Suppressor macrophage treated with lipopolysaccharide for 1 hour (primary cell): Measurements from ENCODE around the gene C6orf47.

ENCODE experiments used
- DNase-seq, 3 donors: peaks; one replicate each; pipeline ENCODE4 v3.0.0-alpha.2; 2020 to 2022

Gene C6orf47

GRCh38 chr6:31632279-31632946, 28.2 kb downstream of the C6orf47 start:
- DNase-seq: no peak

GRCh38 chr6:31631681-31632278, 28.8 kb downstream of the C6orf47 start:
- DNase-seq: no peak

GRCh38 chr6:31631209-31631608, 29.4 kb downstream of the C6orf47 start:
- DNase-seq: no peak

GRCh38 chr6:31630177-31630934, 30.2 kb downstream of the C6orf47 start:
- DNase-seq: no peak

GRCh38 chr6:31629014-31629413, 31.6 kb downstream of the C6orf47 start:
- DNase-seq: no peak

GRCh38 chr6:31627690-31628287, 32.8 kb downstream of the C6orf47 start:
- no peak for DNase-seq

GRCh38 chr6:31626952-31627351, 33.6 kb downstream of the C6orf47 start:
- DNase-seq: no peak

GRCh38 chr6:31624070-31624469, 36.5 kb downstream of the C6orf47 start:
- DNase-seq: no peak

- DNase-seq: peak; percentile 38 to 49 (median 47)
Measured at GRCh38 chr6:31622684-31623091, 37.9 kb downstream of the C6orf47 start.

- DNase-seq: no peak
Measured at GRCh38 chr6:31621991-31622390, 38.6 kb downstream of the C6orf47 start.

- no peak for DNase-seq
Measured at GRCh38 chr6:31621320-31621939, 39.1 kb downstream of the C6orf47 start.

- DNase-seq: peak in 2 of 3 donors; percentile 66 to 97
Measured at GRCh38 chr6:31620586-31621319, 39.8 kb downstream of the C6orf47 start, which contains the start of gene PRRC2A. TSS of gene PRRC2A (plus strand) at chr6:31620715. CDS start at chr6:31622790, 2,075 bp downstream.

- peak; percentile 98 to 100 (median 99) for DNase-seq
Measured at GRCh38 chr6:31619805-31620585, 40.6 kb downstream of the C6orf47 start.

- DNase-seq: no peak
Measured at GRCh38 chr6:31617010-31617409, 43.6 kb downstream of the C6orf47 start.

GRCh38 chr6:31615748-31616147, 44.8 kb downstream of the C6orf47 start:
- peak in 2 of 3 donors; percentile 17 to 25 for DNase-seq

- DNase-seq: peak; percentile 72 to 81 (median 79)
Measured at GRCh38 chr6:31614684-31615578, 45.6 kb downstream of the C6orf47 start, which contains the start of gene AIF1. TSS of gene AIF1 (plus strand) at chr6:31615234. CDS start at chr6:31615330, 96 bp downstream.

GRCh38 chr6:31614075-31614619, 46.4 kb downstream of the C6orf47 start:
- DNase-seq: peak; percentile 64 to 84 (median 74)

- peak in 1 of 3 donors; percentile 12 for DNase-seq
Measured at GRCh38 chr6:31610968-31611367, 49.6 kb downstream of the C6orf47 start.

- DNase-seq: no peak
Measured at GRCh38 chr6:31609519-31610406, 50.8 kb downstream of the C6orf47 start.
